ENCODE data around the gene IRF4. TPM values are rescaled to one million over a fixed set of nuclear protein-coding genes. Genes with fewer than 3 reads are reported as not detected.

IRF4 gene
- polyA plus RNA-seq, 4 donors, result 0.14 to 0.23 (median 0.17) TPM

- no peak for DNase-seq (ENCODE audit: low read depth in 4 of 4, low spot score in 3 of 4)
Observed at GRCh38 chr6:436308-437036, 44.9 kb downstream of the IRF4 start.

GRCh38 chr6:437037-437392 is 45.5 kb downstream of the IRF4 start:
- no peak for DNase-seq (ENCODE audit: low read depth in 4 of 4, low spot score in 3 of 4)

GRCh38 chr6:438634-439170 is 47.1 kb downstream of the IRF4 start:
- DNase-seq (ENCODE audit: low read depth in 4 of 4, low spot score in 3 of 4), result no peak

- no peak for DNase-seq (ENCODE audit: low read depth in 4 of 4, low spot score in 3 of 4)
Observed at GRCh38 chr6:439641-440167, 48.2 kb downstream of the IRF4 start.

- DNase-seq (ENCODE audit: low read depth in 4 of 4, low spot score in 3 of 4), result no peak
Observed at GRCh38 chr6:441126-441920, 49.8 kb downstream of the IRF4 start.

GRCh38 chr6:443621-444159 is 52.1 kb downstream of the IRF4 start:
- DNase-seq (ENCODE audit: low read depth in 4 of 4, low spot score in 3 of 4), result no peak

GRCh38 chr6:444653-445275 is 53.2 kb downstream of the IRF4 start:
- no peak for DNase-seq (ENCODE audit: low read depth in 4 of 4, low spot score in 3 of 4)

GRCh38 chr6:445571-446417 is 54.2 kb downstream of the IRF4 start:
- DNase-seq (ENCODE audit: low read depth in 4 of 4, low spot score in 3 of 4), result no peak

- no peak for DNase-seq (ENCODE audit: low read depth in 4 of 4, low spot score in 3 of 4)
Observed at GRCh38 chr6:446418-447366, 55.1 kb downstream of the IRF4 start.

- no peak for DNase-seq (ENCODE audit: low read depth in 4 of 4, low spot score in 3 of 4)
Observed at GRCh38 chr6:447381-448165, 56.0 kb downstream of the IRF4 start.

- no peak for DNase-seq (ENCODE audit: low read depth in 4 of 4, low spot score in 3 of 4)
Observed at GRCh38 chr6:448296-449056, 56.9 kb downstream of the IRF4 start.

- DNase-seq (ENCODE audit: low read depth in 4 of 4, low spot score in 3 of 4), result no peak
Observed at GRCh38 chr6:449057-449430, 57.5 kb downstream of the IRF4 start.

GRCh38 chr6:449486-450419 is 58.2 kb downstream of the IRF4 start:
- no peak for DNase-seq (ENCODE audit: low read depth in 4 of 4, low spot score in 3 of 4)

GRCh38 chr6:451336-451735 is 59.8 kb downstream of the IRF4 start:
- no peak for DNase-seq (ENCODE audit: low read depth in 4 of 4, low spot score in 3 of 4)

- no peak for DNase-seq (ENCODE audit: low read depth in 4 of 4, low spot score in 3 of 4)
Observed at GRCh38 chr6:451847-452246, 60.3 kb downstream of the IRF4 start.

GRCh38 chr6:452301-453067 is 60.9 kb downstream of the IRF4 start:
- DNase-seq (ENCODE audit: low read depth in 4 of 4, low spot score in 3 of 4), result no peak

Data from right renal pelvis (tissue), 4 donors.